ENCODE measurements around the gene TBC1D21. TPM values are rescaled to one million over a fixed set of nuclear protein-coding genes. Genes with fewer than 3 reads are reported as not detected.

TBC1D21 gene
- total and polyA plus RNA-seq, 2 of the 8 experiments (the other 6 are each of a cell fraction or from before 2014, with no cell fraction given): not detected

- H3K9me3 ChIP-seq (ENCODE audit: insufficient read depth in 2 of 2, low read depth in 1 of 2, low read length in 1 of 2): no peaks in the 10 kb centered on the region
- no peak overlapping the region for H2BK5ac ChIP-seq (ENCODE audit: low read depth, low read length)
- no peak overlapping the region for H4K8ac ChIP-seq (ENCODE audit: extremely low read depth, insufficient read depth, low read length)
- DNase-seq (ENCODE audit: low read depth in 1 of 2, low spot score in 2 of 2): no peak
- WGBS, 2 experiments (ENCODE audit: extremely low coverage in 1 of 2, insufficient coverage in 1 of 2, insufficient read length in 1 of 2, insufficient replicate concordance in 2 of 2, low coverage in 1 of 2, low lambda C conversion rate in 2 of 2, missing lambda C conversion rate in 1 of 2): 87% methylated on average over 7 of the region's 8 CpGs; no CpG with 5 or more reads in 1 of the 2 experiments
- no peak overlapping the region for H3K23ac ChIP-seq (ENCODE audit: insufficient read length)
- H2BK120ac ChIP-seq (replicated peaks; ENCODE audit: low read depth, low read length): no peak overlapping the region
- no peak overlapping the region for H3K14ac ChIP-seq (ENCODE audit: insufficient read length)
- no peak overlapping the region for H3K4ac ChIP-seq (replicated peaks; ENCODE audit: insufficient read length, low read depth, low read length)
- no peak overlapping the region for H3K4me3 ChIP-seq (ENCODE audit: extremely low read depth in 1 of 4, insufficient read depth in 2 of 4, low read depth in 3 of 4, low read length in 4 of 4)
- no peak overlapping the region for H2BK20ac ChIP-seq (ENCODE audit: low read length)
- no peaks in the 10 kb centered on the region for H3K36me3 ChIP-seq (ENCODE audit: control insufficient read depth in 2 of 4, insufficient read depth in 4 of 4, low read length in 3 of 4)
- H3K18ac ChIP-seq (ENCODE audit: extremely low read depth, low read length): no peak overlapping the region
- H3K79me2 ChIP-seq (ENCODE audit: control insufficient read depth in 1 of 2, insufficient read depth in 2 of 2, low read length in 2 of 2): no peaks in the 10 kb centered on the region
- CTCF ChIA-PET (ENCODE audit: partially characterized antibody): interaction anchor here (1.6 to 1.7 kb wide), 4 partner anchors 8 to 63 kb away, joined by 3 to 9 read pairs (median 4); no protein-coding TSS in a partner anchor
- no peak overlapping the region for H3K56ac ChIP-seq (replicated peaks; ENCODE audit: insufficient read length, low read depth, low read length)
- H3K4me1 ChIP-seq (replicated peaks in 1 of 4; ENCODE audit: control insufficient read depth in 3 of 4, insufficient read depth in 4 of 4, low read length in 3 of 4): peaks cover 0 to 10% (median 8%) of the 10 kb centered on the region in 4 experiments; a peak in 5 of 7 replicates
- H3K23me2 ChIP-seq (ENCODE audit: low read depth, low read length): peaks cover 14% of the 10 kb centered on the region
- no peak overlapping the region for H4K91ac ChIP-seq (replicated peaks; ENCODE audit: insufficient read length, low read length)
- POLR2A ChIA-PET (ENCODE audit: partially characterized antibody): no interaction called here
- no peak overlapping the region for H3K4me2 ChIP-seq (ENCODE audit: insufficient read depth in 1 of 2, low read depth in 2 of 2, low read length in 2 of 2)
- H4K20me1 ChIP-seq (replicated peaks in 1 of 2; ENCODE audit: control insufficient read depth in 1 of 2, insufficient read depth in 2 of 2, low read length in 2 of 2): peaks cover 0 to 7% of the 10 kb centered on the region in 2 experiments
- peaks cover 0 to 6% (median 2%) of the 10 kb centered on the region in 4 experiments; a peak in 3 of 7 replicates for H3K27me3 ChIP-seq (replicated peaks in 1 of 4; ENCODE audit: control insufficient read depth in 3 of 4, extremely low read depth in 1 of 4, insufficient read depth in 3 of 4, low read length in 3 of 4)
- no peak overlapping the region for H3K27ac ChIP-seq (ENCODE audit: low read depth, low read length)
- no peak overlapping the region for H2BK12ac ChIP-seq (ENCODE audit: low read depth, low read length)
- no peak overlapping the region for H2AFZ ChIP-seq (ENCODE audit: low read length)
- no peaks in the 10 kb centered on the region for H3K79me1 ChIP-seq (ENCODE audit: low read depth, low read length)
- H2BK15ac ChIP-seq (ENCODE audit: low read length): no peak overlapping the region
- H4K5ac ChIP-seq (ENCODE audit: insufficient read length, low read depth, low read length): no peak overlapping the region
- no peak for FAIRE-seq
- H2AK5ac ChIP-seq (ENCODE audit: low read depth, low read length): no peak overlapping the region
- no peak overlapping the region for H3K9ac ChIP-seq (replicated peaks in 1 of 4; ENCODE audit: extremely low read depth in 1 of 4, low read depth in 3 of 4, low read length in 3 of 4)
- TF ChIP-seq SP4 (IDR thresholded peaks at IDR 0.05; ENCODE audit: low read length): no peak
- no peak for TF ChIP-seq SP1 (IDR thresholded peaks at IDR 0.05; ENCODE audit: low read depth, low read length)
- TF ChIP-seq SIRT6 (IDR thresholded peaks at IDR 0.05; ENCODE audit: low read length): no peak
- no peak for TF ChIP-seq BACH1 (IDR thresholded peaks at IDR 0.05; ENCODE audit: low read length)
- no peak for TF ChIP-seq SUZ12 (IDR thresholded peaks at IDR 0.05; ENCODE audit: low read length)
- no peak for TF ChIP-seq BRCA1 (IDR thresholded peaks at IDR 0.05; ENCODE audit: low read depth, low read length)
- TF ChIP-seq SAP30 (IDR thresholded peaks at IDR 0.05; ENCODE audit: insufficient read depth, insufficient replicate concordance, low read length): no peak
- TF ChIP-seq USF2 (IDR thresholded peaks at IDR 0.05; ENCODE audit: low read length): no peak
- TF ChIP-seq KDM5A (IDR thresholded peaks at IDR 0.05; ENCODE audit: low read length): no peak
- no peak for TF ChIP-seq ATF2 (IDR thresholded peaks at IDR 0.05; ENCODE audit: low read length)
- TF ChIP-seq TCF12 (IDR thresholded peaks at IDR 0.05; ENCODE audit: low read depth, low read length): no peak
- no peak for TF ChIP-seq KDM4A (IDR thresholded peaks at IDR 0.05; ENCODE audit: low read depth, low read length, severe bottlenecking)
Measured at GRCh38 chr15:73930371-73930770, 57.0 kb downstream of the TBC1D21 start.

Measured in H1 (cell line).